ENCODE data around the gene UBE2J2.

Gene UBE2J2

GRCh38 chr1:1273512-1274298 is at the start of gene UBE2J2:
TSS of gene UBE2J2 (minus strand) at chr1:1273854. CDS start at chr1:1267992, 5,862 bp downstream.
- peaks cover 30% of the 10 kb centered on the region for H3K36me3 ChIP-seq (ENCODE audit: insufficient read depth, low read length)
- peak within 1 kb of the TSS; percentile 99 for H3K4me2 ChIP-seq (ENCODE audit: insufficient read depth, low read length)
- peak; percentile 93 for DNase-seq
- peaks cover 55% of the 10 kb centered on the region for H3K79me2 ChIP-seq (ENCODE audit: insufficient read depth, low read length)
- no peak for TF ChIP-seq CTCF (IDR thresholded peaks at IDR 0.05; ENCODE audit: borderline replicate concordance, extremely low read depth, low read length, poor library complexity, severe bottlenecking)
- TF ChIP-seq EZH2 (IDR thresholded peaks at IDR 0.05; ENCODE audit: borderline replicate concordance, low read depth, low read length, severe bottlenecking), result no peak
- H3K4me3 ChIP-seq (ENCODE audit: low read depth in 1 of 2, low read length in 2 of 2), result peak within 1 kb of the TSS; percentile 89 to 96
- no peaks in the 10 kb centered on the region for H3K9me3 ChIP-seq (ENCODE audit: insufficient read depth, low read length, severe bottlenecking)
- ATAC-seq (ENCODE audit: insufficient read depth, low read depth), result peak; percentile 94
- H3K27me3 ChIP-seq (ENCODE audit: insufficient read depth, low read length, poor library complexity), result no peaks in the 10 kb centered on the region
- peak within 1 kb of the TSS; percentile 86 for H3K9ac ChIP-seq (ENCODE audit: low read depth, low read length)
- peak within 1 kb of the TSS; percentile 91 for H3K27ac ChIP-seq (ENCODE audit: low read length)
- H2AFZ ChIP-seq (ENCODE audit: low read depth, low read length), result peak within 1 kb of the TSS; percentile 93
- H4K20me1 ChIP-seq (ENCODE audit: insufficient read depth, low read length), result peaks cover 41% of the 10 kb centered on the region
- H3K4me1 ChIP-seq (ENCODE audit: insufficient read depth, low read length), result peaks cover 43% of the 10 kb centered on the region

GRCh38 chr1:1322952-1323351 is 49.3 kb upstream of the UBE2J2 start:
- Histone ChIP-seq H3K4me1 (ENCODE audit: insufficient read depth, low read length) (peaks cover 51% of the 10 kb centered on the region), H3K27ac (ENCODE audit: low read length) (no peak overlapping the region), H3K4me3 (ENCODE audit: low read depth in 1 of 2, low read length in 2 of 2) (peak overlapping the region in 1 of 2 experiments; percentile 59; a peak in 2 of 4 replicates), H3K36me3 (ENCODE audit: insufficient read depth, low read length) (peaks cover 60% of the 10 kb centered on the region), H3K4me2 (ENCODE audit: insufficient read depth, low read length) (peak overlapping the region; percentile 84), H2AFZ (ENCODE audit: low read depth, low read length) (no peak overlapping the region), H3K9me3 (ENCODE audit: insufficient read depth, low read length, severe bottlenecking) (no peaks in the 10 kb centered on the region), H3K9ac (ENCODE audit: low read depth, low read length) (peak overlapping the region; percentile 48), H4K20me1 (ENCODE audit: insufficient read depth, low read length) (peaks cover 75% of the 10 kb centered on the region), H3K79me2 (ENCODE audit: insufficient read depth, low read length) (peaks cover 83% of the 10 kb centered on the region), H3K27me3 (ENCODE audit: insufficient read depth, low read length, poor library complexity) (no peaks in the 10 kb centered on the region)
- no peak for DNase-seq
- no peak for TF ChIP-seq EZH2 (IDR thresholded peaks at IDR 0.05; ENCODE audit: borderline replicate concordance, low read depth, low read length, severe bottlenecking)
- TF ChIP-seq CTCF (IDR thresholded peaks at IDR 0.05; ENCODE audit: borderline replicate concordance, extremely low read depth, low read length, poor library complexity, severe bottlenecking), result no peak
- no peak for ATAC-seq (ENCODE audit: insufficient read depth, low read depth)

- ATAC-seq (ENCODE audit: insufficient read depth, low read depth) (no peak), DNase-seq (no peak)
- Histone ChIP-seq H3K9ac (ENCODE audit: low read depth, low read length) (no peak overlapping the region; the same call in 1 of the 2 replicates), H4K20me1 (ENCODE audit: insufficient read depth, low read length) (peaks cover 78% of the 10 kb centered on the region), H3K4me2 (ENCODE audit: insufficient read depth, low read length) (peak overlapping the region; percentile 84), H2AFZ (ENCODE audit: low read depth, low read length) (no peak overlapping the region), H3K4me1 (ENCODE audit: insufficient read depth, low read length) (peaks cover 51% of the 10 kb centered on the region), H3K36me3 (ENCODE audit: insufficient read depth, low read length) (peaks cover 59% of the 10 kb centered on the region), H3K27ac (ENCODE audit: low read length) (no peak overlapping the region), H3K9me3 (ENCODE audit: insufficient read depth, low read length, severe bottlenecking) (no peaks in the 10 kb centered on the region), H3K4me3 (ENCODE audit: low read depth in 1 of 2, low read length in 2 of 2) (peak overlapping the region in 1 of 2 experiments; percentile 59; a peak in 1 of 4 replicates), H3K27me3 (ENCODE audit: insufficient read depth, low read length, poor library complexity) (no peaks in the 10 kb centered on the region), H3K79me2 (ENCODE audit: insufficient read depth, low read length) (peaks cover 86% of the 10 kb centered on the region)
- TF ChIP-seq CTCF (IDR thresholded peaks at IDR 0.05; ENCODE audit: borderline replicate concordance, extremely low read depth, low read length, poor library complexity, severe bottlenecking), result no peak
- no peak for TF ChIP-seq EZH2 (IDR thresholded peaks at IDR 0.05; ENCODE audit: borderline replicate concordance, low read depth, low read length, severe bottlenecking)
Measured at GRCh38 chr1:1322418-1322817, 48.8 kb upstream of the UBE2J2 start.

Measured in DND-41 (cell line).